HepG2 (cell line): ENCODE measurements around the gene SPON1. TPM values are rescaled to one million over a fixed set of nuclear protein-coding genes. Genes with fewer than 3 reads are reported as not detected.

ENCODE experiments used
- ATAC-seq: fragments of 200-7000 bp; cut with Tn5 transposase; 3 replicates; pipeline ENCODE4 v1.9.1; 2020; ENCODE audit warnings: mild to moderate bottlenecking, moderate library complexity
- BruUV-seq: library from RNA; stranded (reverse); fragments of 400-500 nt; replicated peaks from 2 replicates; lab custom pipeline; 2021; lab: Mats Ljungman, UMichigan
- CTCF ChIA-PET: fragments of 300-600 bp; formaldehyde crosslinking; extraction: SDS; loops from one replicate; lab custom pipeline; 2021; ENCODE audit warnings: low total read pairs, inconsistent platforms, low intra/inter-chr PET ratio; lab: Yijun Ruan, JAX
- POLR2A ChIA-PET: fragments of 350-600 bp; sonication (Branson Sonifier 250); formaldehyde crosslinking; loops from one replicate; lab custom pipeline; 2020; ENCODE audit warnings: antibody characterized with exemption, inconsistent platforms; lab: Yijun Ruan, JAX
- DNase-seq: peaks from one replicate; pipeline ENCODE4 v3.0.0-alpha.2; 2015; ENCODE audit warnings: low spot score
- FAIRE-seq: peaks from 3 replicates; lab custom pipeline; 2011; peaks lifted over from hg19 to GRCh38; lab: Jason Lieb, UNC
- H2AFZ ChIP-seq: one replicate; pipeline ENCODE4 v1.6.1; 2011; ENCODE audit warnings: low read length, inconsistent platforms
- H3K27ac ChIP-seq: fragments of 300-600 bp; 3 replicates; pipeline ENCODE4 v1.8.0; 2011; ENCODE audit warnings: mixed run types, mild to moderate bottlenecking, mixed read lengths, low read length, inconsistent platforms; ENCODE audit not compliant: insufficient read depth; ENCODE audit errors: extremely low read length
- H3K27me3 ChIP-seq, 2 experiments: fragments of 200-600 bp in 1 of 2; 2 replicates in 1 of 2; 3 replicates in 1 of 2; pipeline versions ENCODE4 v1.6.0 to v1.8.0; 2011; ENCODE audit warnings: low read length in 2 of 2, mild to moderate bottlenecking in 2 of 2, moderate library complexity in 2 of 2, inconsistent platforms in 1 of 2; ENCODE audit not compliant: insufficient read depth in 2 of 2, control insufficient read depth in 1 of 2
- H3K36me3 ChIP-seq, 2 experiments: fragments of 200-600 bp in 1 of 2; replicated peaks in 1 of 2; 2 replicates in 1 of 2; 3 replicates in 1 of 2; pipeline versions ENCODE4 v1.5.1 to v1.8.0; 2011; ENCODE audit warnings: low read length in 2 of 2, inconsistent platforms in 1 of 2; ENCODE audit not compliant: insufficient read depth in 2 of 2, control insufficient read depth in 1 of 2
- H3K4me1 ChIP-seq: 2 replicates; pipeline ENCODE4 v1.5.1; 2012; ENCODE audit warnings: low read length, inconsistent platforms; ENCODE audit not compliant: insufficient read depth
- H3K4me2 ChIP-seq: 2 replicates; pipeline ENCODE4 v1.6.0; 2011; ENCODE audit warnings: low read depth, low read length, inconsistent platforms
- H3K4me3 ChIP-seq, 3 experiments: fragments of 200-600 bp in 1 of 3; sonication (generic), shearing (Covaris generic) in 1 of 3; replicated peaks in 1 of 3; 2 replicates each; pipeline ENCODE4 v1.5.1; 2011 to 2016; ENCODE audit warnings: low read length in 3 of 3, inconsistent platforms in 2 of 3, low read depth in 2 of 3, mild to moderate bottlenecking in 2 of 3, control low read depth in 1 of 3, mixed read lengths in 1 of 3; ENCODE audit not compliant: insufficient read depth in 1 of 3
- H3K79me2 ChIP-seq: one replicate; pipeline ENCODE4 v1.6.1; 2011; ENCODE audit warnings: low read length, inconsistent platforms; ENCODE audit not compliant: insufficient read depth
- H3K9ac ChIP-seq: 2 replicates; pipeline ENCODE4 v1.6.0; 2011; ENCODE audit warnings: mild to moderate bottlenecking, low read depth, low read length, inconsistent platforms; ENCODE audit not compliant: insufficient read depth
- H3K9me3 ChIP-seq: 2 replicates; pipeline ENCODE4 v1.5.1; 2012; ENCODE audit warnings: mild to moderate bottlenecking, low read length
- H4K20me1 ChIP-seq: 2 replicates; pipeline ENCODE4 v1.6.0; 2011; ENCODE audit warnings: inconsistent platforms, mild to moderate bottlenecking, low read length, moderate library complexity; ENCODE audit not compliant: insufficient read depth
- DPF2 ChIP-seq: sonication (generic); formaldehyde crosslinking; IDR thresholded peaks from 2 replicates; pipeline ENCODE4 v1.4.0; 2020; ENCODE audit warnings: mild to moderate bottlenecking, low read depth, missing genetic modification reagents, borderline replicate concordance
- FOSL2 ChIP-seq: sonication (generic); formaldehyde crosslinking; IDR thresholded peaks from 2 replicates; pipeline ENCODE4 v1.4.0; 2020; ENCODE audit warnings: missing genetic modification reagents
- FOXO1 ChIP-seq: sonication (generic); formaldehyde crosslinking; IDR thresholded peaks from 2 replicates; pipeline ENCODE4 v1.4.0; 2020; ENCODE audit warnings: missing genetic modification reagents
- GTF3A ChIP-seq: sonication (generic); formaldehyde crosslinking; conservative IDR thresholded peaks from 2 replicates; pipeline ENCODE4 v1.4.0; 2020; ENCODE audit warnings: mild to moderate bottlenecking, missing genetic modification reagents
- HDAC2 ChIP-seq: sonication (generic); formaldehyde crosslinking; IDR thresholded peaks from 2 replicates; pipeline ENCODE4 v1.4.0; 2020; ENCODE audit warnings: missing genetic modification reagents
- MAFG ChIP-seq: sonication (generic); formaldehyde crosslinking; IDR thresholded peaks from 2 replicates; pipeline ENCODE4 v1.5.1; 2020; ENCODE audit warnings: mild to moderate bottlenecking, missing genetic modification reagents
- RXRA ChIP-seq: sonication (generic); formaldehyde crosslinking; IDR thresholded peaks from 2 replicates; pipeline ENCODE4 v1.5.1; 2020; ENCODE audit warnings: missing genetic modification reagents
- ZBTB21 ChIP-seq: sonication (generic); formaldehyde crosslinking; IDR thresholded peaks from 2 replicates; pipeline ENCODE4 v1.4.0; 2020; ENCODE audit warnings: missing genetic modification reagents
- ZNF407 ChIP-seq: sonication (generic); formaldehyde crosslinking; IDR thresholded peaks from one replicate; pipeline ENCODE4 v1.5.1; 2020; ENCODE audit warnings: mild to moderate bottlenecking, missing genetic modification reagents; ENCODE audit errors: not compliant biosample characterization
- ZNF430 ChIP-seq: sonication (generic); formaldehyde crosslinking; IDR thresholded peaks from 2 replicates; pipeline ENCODE4 v1.9.0; 2021; ENCODE audit warnings: mild to moderate bottlenecking, missing genetic modification reagents
- ZNF639 ChIP-seq: conservative IDR thresholded peaks from 2 replicates; pipeline ENCODE4 v1.6.1; 2018; ENCODE audit warnings: missing genetic modification reagents
- WGBS: methylation state at CpG from one replicate; pipeline ENCODE4 v1.1.6; 2017; ENCODE audit warnings: low lambda C conversion rate; 5-methylcytosine and 5-hydroxymethylcytosine counted together
- in situ Hi-C: cut with HindIII; loops from 2 replicates; pipeline ENCODE4 v1.10.0; 2017; ENCODE audit warnings: low pct_unique_long_range_greater_than_20kb; ENCODE audit not compliant: extremely low pct_ligation_motif_present
- intact Hi-C: fragments of 100-400 bp; cut with micrococcal nuclease; formaldehyde crosslinking; loops from one replicate; pipeline ENCODE4 v1.10.0; 2022; ENCODE audit not compliant: unreplicated experiment
- polyA plus RNA-seq, 8 experiments: library from polyadenylated mRNA; depleted of rRNA in 3 of 8; stranded (reverse) in 7 of 8; unstranded in 1 of 8; fragments of >200 nt; fragmentation: Illumina TruSeq in 4 of 8; extraction: Trizol in 4 of 8; gene quantifications; 2 replicates each; pipeline versions ENCODE4 v1.2.1 to v1.2.3, GENCODE V29; 2011 to 2016; ENCODE audit warnings: low read depth in 4 of 8, missing spikeins in 1 of 8, mixed read lengths in 1 of 8; ENCODE audit not compliant: insufficient read depth in 1 of 8
- total RNA-seq, 5 experiments: library from RNA; depleted of rRNA; stranded (reverse); fragments of >200 nt; fragmentation: Illumina TruSeq; extraction: Trizol; gene quantifications; 2 replicates each; pipeline ENCODE4 v1.2.3, GENCODE V29; 2016; ENCODE audit warnings: low read depth in 1 of 5

The SPON1 gene
- total and polyA plus RNA-seq, 2 of the 13 experiments (the other 11 are each of a cell fraction or from before 2014, with no cell fraction given): not detected

DNA sequence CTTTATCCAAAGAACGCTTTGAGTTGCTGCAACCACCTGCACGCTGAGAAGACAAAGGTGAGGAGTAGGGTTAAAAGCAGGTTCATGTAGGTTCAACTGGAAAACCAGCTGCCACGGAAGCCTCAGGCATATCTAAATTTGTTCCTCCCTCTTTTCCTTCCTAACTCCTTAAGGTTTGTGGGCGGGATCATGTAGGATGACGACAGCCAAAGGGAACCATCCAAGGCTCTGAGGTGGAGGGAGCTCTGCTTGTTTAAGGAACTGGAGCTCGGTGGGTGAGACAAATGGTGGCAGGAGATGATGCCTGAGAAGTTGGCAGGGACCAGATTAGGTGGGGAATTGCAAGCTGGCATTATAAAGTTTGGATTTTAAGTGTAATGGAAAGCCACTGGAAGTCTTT, 60.3 kb downstream of the SPON1 start:
- Histone ChIP-seq H3K9ac (no peak overlapping the region), H3K4me3 (no peak overlapping the region), H3K36me3 (no peaks in the 10 kb centered on the region), H3K27ac (no peak overlapping the region), H3K4me1 (no peaks in the 10 kb centered on the region), H4K20me1 (no peaks in the 10 kb centered on the region), H3K79me2 (no peaks in the 10 kb centered on the region), H3K9me3 (no peaks in the 10 kb centered on the region), H3K4me2 (no peak overlapping the region), H3K27me3 (peaks cover 0 to 12% of the 10 kb centered on the region in 2 experiments; a peak in 1 of 5 replicates), H2AFZ (no peak overlapping the region)
- intact Hi-C loops (no loop called here), in situ Hi-C loops (no loop called here)
- ChIA-PET POLR2A (no interaction called here), CTCF (no interaction called here)
- TF ChIP-seq MAFG (CRISPR knock-in tag) (no peak), HDAC2 (CRISPR knock-in tag) (no peak), FOXO1 (CRISPR knock-in tag) (no peak), FOSL2 (CRISPR knock-in tag) (no peak), DPF2 (CRISPR knock-in tag) (no peak)
- no TSS peak for BruUV-seq
- FAIRE-seq: no peak
- 10% methylated on average over 6 of the region's 6 CpGs for WGBS
- DNase-seq: no peak
- no peak for ATAC-seq

GRCh38 chr11:14026961-14027360, 64.4 kb downstream of the SPON1 start:
- H3K9ac ChIP-seq: no peak overlapping the region
- CTCF ChIA-PET: no interaction called here
- no peaks in the 10 kb centered on the region for H3K4me1 ChIP-seq
- DNase-seq: no peak
- no peaks in the 10 kb centered on the region for H4K20me1 ChIP-seq
- H3K4me3 ChIP-seq: no peak overlapping the region
- in situ Hi-C loops: no loop called here
- H3K9me3 ChIP-seq: no peaks in the 10 kb centered on the region
- POLR2A ChIA-PET: no interaction called here
- H3K36me3 ChIP-seq: no peaks in the 10 kb centered on the region
- H3K4me2 ChIP-seq: no peak overlapping the region
- 3% methylated on average over 6 of the region's 6 CpGs for WGBS
- no peak for FAIRE-seq
- intact Hi-C loops: no loop called here
- no TSS peak for BruUV-seq
- no peak for ATAC-seq
- H3K79me2 ChIP-seq: no peaks in the 10 kb centered on the region
- peaks cover 0 to 12% of the 10 kb centered on the region in 2 experiments; a peak in 1 of 5 replicates for H3K27me3 ChIP-seq
- H3K27ac ChIP-seq: no peak overlapping the region
- no peak overlapping the region for H2AFZ ChIP-seq
- TF ChIP-seq ZNF430 (CRISPR knock-in tag): no peak
- no peak for TF ChIP-seq ZNF639 (CRISPR knock-in tag)
- TF ChIP-seq RXRA (CRISPR knock-in tag): no peak
- no peak for TF ChIP-seq ZBTB21 (CRISPR knock-in tag)
- no peak for TF ChIP-seq ZNF407 (CRISPR knock-in tag)
- no peak for TF ChIP-seq GTF3A
